OCI-LY1 (cell line): Measurements from ENCODE around the gene PSAT1.

Experiments
- H2AFZ ChIP-seq: fragments of 200-600 bp; sonication (generic), shearing (Covaris generic); 2 replicates; pipeline ENCODE4 v1.6.0; 2014; ENCODE audit warnings: antibody characterized with exemption, mild to moderate bottlenecking, low read length
- H3F3A ChIP-seq: fragments of 200-600 bp; sonication (generic), shearing (Covaris generic); 2 replicates; pipeline ENCODE4 v1.6.0; 2014; ENCODE audit warnings: mild to moderate bottlenecking, antibody characterized with exemption, low read length, moderate library complexity; ENCODE audit not compliant: insufficient read depth
- H3K27ac ChIP-seq: fragments of 200-600 bp; sonication (generic); 2 replicates; pipeline ENCODE4 v1.5.1; 2014; ENCODE audit warnings: low read length, mixed run types, mild to moderate bottlenecking, low read depth; ENCODE audit not compliant: poor library complexity, severe bottlenecking
- H3K27me3 ChIP-seq: fragments of 200-600 bp; sonication (generic); 2 replicates; pipeline ENCODE4 v1.6.0; 2014; ENCODE audit warnings: antibody characterized with exemption, mild to moderate bottlenecking, low read length, moderate library complexity; ENCODE audit not compliant: insufficient read depth
- H3K36me3 ChIP-seq: fragments of 200-600 bp; sonication (generic); 2 replicates; pipeline ENCODE4 v1.6.1; 2014; ENCODE audit warnings: mild to moderate bottlenecking, antibody characterized with exemption, low read length, moderate library complexity, mixed read lengths; ENCODE audit not compliant: insufficient read depth
- H3K4me1 ChIP-seq: fragments of 200-600 bp; sonication (generic); 2 replicates; pipeline ENCODE4 v1.5.1; 2014; ENCODE audit warnings: mild to moderate bottlenecking, low read length, moderate library complexity; ENCODE audit not compliant: insufficient read depth, severe bottlenecking
- H3K4me2 ChIP-seq: fragments of 200-600 bp; sonication (generic), shearing (Covaris generic); 2 replicates; pipeline ENCODE4 v1.6.1; 2014; ENCODE audit warnings: low read length
- H3K4me3 ChIP-seq: fragments of 200-600 bp; sonication (generic); 2 replicates; pipeline ENCODE4 v1.5.1; 2014; ENCODE audit warnings: low read length, low read depth, mild to moderate bottlenecking, mixed read lengths; ENCODE audit not compliant: poor library complexity, severe bottlenecking
- H3K79me2 ChIP-seq: fragments of 200-600 bp; shearing (Covaris generic); 2 replicates; pipeline ENCODE4 v1.6.1; 2016; ENCODE audit warnings: mixed run types, low read length, mixed read lengths; ENCODE audit not compliant: insufficient read depth
- H3K9ac ChIP-seq: fragments of 200-600 bp; sonication (generic), shearing (Covaris generic); 2 replicates; pipeline ENCODE4 v1.6.1; 2014; ENCODE audit warnings: mild to moderate bottlenecking, low read length, mixed read lengths
- H3K9me2 ChIP-seq: fragments of 200-600 bp; sonication (generic), shearing (Covaris generic); 2 replicates; pipeline ENCODE4 v1.6.1; 2014; ENCODE audit warnings: low read depth, mild to moderate bottlenecking, low read length, mixed read lengths
- H3K9me3 ChIP-seq: fragments of 200-600 bp; shearing (Covaris generic); 2 replicates; pipeline ENCODE4 v1.6.1; 2014; ENCODE audit warnings: low read length, mixed read lengths
- H4K20me1 ChIP-seq: fragments of 200-600 bp; sonication (generic), shearing (Covaris generic); 2 replicates; pipeline ENCODE4 v1.6.0; 2016; ENCODE audit warnings: mild to moderate bottlenecking, low read length; ENCODE audit not compliant: insufficient read depth
- CTCF ChIP-seq: fragments of 200-600 bp; sonication (generic), shearing (Covaris generic); IDR thresholded peaks from 2 replicates; pipeline ENCODE4 v1.5.1; 2017; ENCODE audit warnings: mild to moderate bottlenecking, antibody characterized with exemption, low read length, moderate library complexity, mixed read lengths
- EZH2 ChIP-seq: fragments of 200-600 bp; sonication (generic), shearing (Covaris generic); IDR thresholded peaks from 2 replicates; pipeline ENCODE4 v1.8.0; 2017; ENCODE audit warnings: borderline replicate concordance, mixed run types, mild to moderate bottlenecking, antibody characterized with exemption, low read length, moderate library complexity, mixed read lengths

PSAT1 gene

DNA sequence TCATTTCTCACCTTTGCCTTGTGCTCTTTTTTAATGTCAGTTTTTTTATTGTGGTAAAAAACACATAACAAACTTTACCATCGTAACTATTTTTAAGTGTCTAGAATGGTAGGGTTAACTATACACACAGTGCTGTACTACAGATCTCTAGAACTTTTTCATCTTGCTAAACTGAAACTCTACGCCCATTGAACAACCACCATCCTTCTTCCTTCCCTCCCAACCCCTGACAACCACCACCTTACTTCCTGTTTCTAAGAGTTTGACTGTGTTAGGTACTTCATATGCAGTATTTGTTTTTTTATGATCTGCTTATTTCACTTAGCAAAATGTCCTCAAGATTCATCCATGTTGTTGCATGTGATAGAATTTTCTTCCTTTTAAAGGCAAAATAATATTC is 54.9 kb downstream of the PSAT1 start:
- no peak overlapping the region for H3K9ac ChIP-seq
- H3K4me1 ChIP-seq: no peaks in the 10 kb centered on the region
- H3K9me3 ChIP-seq: no peaks in the 10 kb centered on the region
- H3K27me3 ChIP-seq: no peaks in the 10 kb centered on the region
- no peaks in the 10 kb centered on the region for H3K36me3 ChIP-seq
- no peaks in the 10 kb centered on the region for H3F3A ChIP-seq
- H2AFZ ChIP-seq: no peak overlapping the region
- H3K4me3 ChIP-seq: no peak overlapping the region
- H4K20me1 ChIP-seq: no peaks in the 10 kb centered on the region
- no peak for TF ChIP-seq EZH2
- TF ChIP-seq CTCF: no peak
- no peak overlapping the region for H3K4me2 ChIP-seq
- H3K27ac ChIP-seq: no peak overlapping the region
- no peaks in the 10 kb centered on the region for H3K79me2 ChIP-seq
- no peaks in the 10 kb centered on the region for H3K9me2 ChIP-seq

DNA sequence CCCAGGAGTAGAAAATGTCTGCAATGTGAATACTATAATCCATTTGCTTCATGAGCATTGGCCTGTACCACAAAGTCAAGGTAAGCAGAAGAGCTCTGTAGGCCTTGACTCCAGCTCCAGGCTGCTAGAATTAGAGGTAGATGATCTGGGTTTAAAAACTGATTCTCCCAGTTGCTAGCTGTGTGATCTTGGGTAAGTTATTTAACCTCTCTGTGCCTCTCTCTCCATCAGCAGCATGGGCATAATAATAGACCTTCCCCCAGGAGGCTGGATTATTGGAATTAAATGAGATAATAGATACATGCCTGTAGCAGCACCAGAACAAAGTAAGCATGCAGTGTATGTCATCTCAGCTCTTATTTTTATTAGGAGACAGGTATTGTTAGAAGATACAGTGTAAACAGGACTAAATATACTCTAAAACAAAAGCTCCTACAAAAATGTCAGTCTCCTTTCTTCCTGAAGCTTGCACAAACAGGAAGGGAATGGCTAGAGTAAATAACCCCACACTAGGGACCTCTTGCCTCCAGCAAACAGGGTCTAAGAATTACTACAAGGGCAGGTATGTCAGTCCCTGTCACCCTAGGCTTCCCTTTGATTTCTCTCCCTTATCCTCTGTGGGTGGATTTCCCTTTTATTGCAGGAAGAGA is 57.5 kb downstream of the PSAT1 start:
- Histone ChIP-seq H4K20me1 (no peaks in the 10 kb centered on the region), H3K9me3 (no peaks in the 10 kb centered on the region), H3K27me3 (no peaks in the 10 kb centered on the region), H3K4me2 (no peak overlapping the region), H3K9ac (no peak overlapping the region), H3K79me2 (no peaks in the 10 kb centered on the region), H3K4me1 (peaks cover 6% of the 10 kb centered on the region), H3K27ac (no peak overlapping the region), H3K36me3 (no peaks in the 10 kb centered on the region), H3K4me3 (no peak overlapping the region), H3F3A (no peaks in the 10 kb centered on the region), H2AFZ (no peak overlapping the region), H3K9me2 (no peaks in the 10 kb centered on the region)
- TF ChIP-seq CTCF (no peak), EZH2 (no peak)

DNA sequence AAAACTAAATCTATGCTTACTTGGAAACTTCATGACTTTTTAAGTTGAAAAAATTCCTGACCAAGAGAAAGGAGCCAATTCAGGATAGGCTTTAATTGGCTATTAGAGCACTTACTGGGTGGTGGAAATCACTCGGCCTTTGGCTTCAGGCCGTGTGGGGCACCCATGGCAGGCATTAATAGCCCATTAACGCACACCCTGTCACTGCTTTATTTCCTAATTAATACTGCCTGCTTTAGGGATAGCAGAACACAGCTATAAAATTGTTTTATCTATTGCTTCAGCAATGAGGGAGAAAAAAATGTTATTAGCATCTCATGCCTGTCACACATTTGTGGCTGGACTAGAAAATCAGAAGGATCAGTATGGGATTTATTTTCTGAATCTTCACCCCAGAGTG is 58.1 kb downstream of the PSAT1 start:
- Histone ChIP-seq H3K9me2 (no peaks in the 10 kb centered on the region), H4K20me1 (no peaks in the 10 kb centered on the region), H3F3A (no peaks in the 10 kb centered on the region), H3K9ac (no peak overlapping the region), H3K9me3 (no peaks in the 10 kb centered on the region), H3K4me3 (no peak overlapping the region), H2AFZ (no peak overlapping the region), H3K27me3 (no peaks in the 10 kb centered on the region), H3K27ac (no peak overlapping the region), H3K36me3 (no peaks in the 10 kb centered on the region), H3K79me2 (no peaks in the 10 kb centered on the region), H3K4me2 (no peak overlapping the region), H3K4me1 (peaks cover 6% of the 10 kb centered on the region)
- TF ChIP-seq EZH2: no peak
- TF ChIP-seq CTCF: no peak
